Effector memory CD4-positive, alpha-beta T cell (primary cell): Measurements from ENCODE around the gene LGI1.

Source experiments
- DNase-seq, 3 donors: peaks; one replicate each; pipeline ENCODE4 v3.0.0-alpha.2; 2020
- H3K27ac ChIP-seq: 2 replicates; pipeline ENCODE4 v1.7.0; 2013; ENCODE audit warnings: mild to moderate bottlenecking, low read length, moderate library complexity; ENCODE audit not compliant: insufficient read depth, poor library complexity, severe bottlenecking
- H3K27me3 ChIP-seq: replicated peaks from 2 replicates; pipeline ENCODE4 v1.7.0; 2013; ENCODE audit warnings: mild to moderate bottlenecking, low read length; ENCODE audit not compliant: insufficient read depth, control insufficient read depth, poor library complexity, severe bottlenecking
- H3K36me3 ChIP-seq: 2 replicates; pipeline ENCODE4 v1.7.0; 2013; ENCODE audit warnings: mild to moderate bottlenecking, low read length, moderate library complexity; ENCODE audit not compliant: control insufficient read depth, insufficient read depth
- H3K4me1 ChIP-seq: 2 replicates; pipeline ENCODE4 v1.7.0; 2013; ENCODE audit warnings: low read length, mild to moderate bottlenecking; ENCODE audit not compliant: control insufficient read depth, insufficient read depth, poor library complexity, severe bottlenecking
- H3K4me3 ChIP-seq: 2 replicates; pipeline ENCODE4 v1.7.0; 2013; ENCODE audit warnings: low read length, low read depth, mild to moderate bottlenecking; ENCODE audit not compliant: insufficient read depth, poor library complexity, severe bottlenecking
- H3K9me3 ChIP-seq: 2 replicates; pipeline ENCODE4 v1.7.0; 2013; ENCODE audit warnings: mild to moderate bottlenecking, low read length, moderate library complexity; ENCODE audit not compliant: control insufficient read depth

LGI1 gene

DNA sequence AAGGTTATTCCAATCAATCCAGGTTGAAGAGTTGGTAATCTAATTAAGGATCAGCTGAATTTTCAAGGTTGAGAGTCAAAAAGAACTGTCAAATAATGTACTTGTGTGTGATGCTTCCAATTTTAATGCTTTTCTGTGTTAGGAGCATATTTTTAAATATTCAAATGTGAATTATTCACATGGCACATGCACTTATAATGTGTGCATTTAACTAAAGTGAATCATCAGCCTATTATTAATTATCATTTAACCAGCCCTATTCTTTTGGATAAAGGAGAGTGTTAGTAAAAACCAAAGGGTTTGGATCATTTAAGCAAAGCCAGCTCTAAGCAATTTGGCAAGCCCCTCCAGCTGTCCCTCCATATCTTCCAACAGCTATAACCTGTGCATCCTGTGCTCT is 11.2 kb downstream of the LGI1 start:
- Histone ChIP-seq H3K27me3 (peaks cover 4% of the 10 kb centered on the region), H3K4me1 (no peaks in the 10 kb centered on the region), H3K36me3 (no peaks in the 10 kb centered on the region), H3K4me3 (no peak overlapping the region), H3K9me3 (no peaks in the 10 kb centered on the region), H3K27ac (no peak overlapping the region)
- no peak for DNase-seq

DNA sequence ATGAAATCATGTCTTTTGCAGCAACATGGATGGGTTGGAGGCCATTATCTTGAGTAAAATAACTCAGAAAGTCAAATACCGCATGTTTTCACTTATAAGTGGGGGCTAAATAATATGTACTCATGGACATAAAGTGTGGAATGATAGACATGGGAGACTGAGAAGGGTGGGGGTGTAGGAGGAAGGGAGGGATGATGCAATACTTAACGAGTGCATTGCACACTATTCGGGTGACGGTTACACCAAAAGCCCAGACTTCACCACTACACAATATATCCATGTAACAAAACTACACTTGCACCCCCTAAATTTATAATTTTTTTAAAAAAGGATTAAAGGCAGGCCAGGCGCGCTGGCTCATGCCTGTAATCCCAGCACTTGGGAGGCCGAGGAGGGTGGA is 13.6 kb downstream of the LGI1 start:
- no peaks in the 10 kb centered on the region for H3K4me1 ChIP-seq
- DNase-seq = no peak
- H3K36me3 ChIP-seq = no peaks in the 10 kb centered on the region
- H3K27ac ChIP-seq = no peak overlapping the region
- H3K27me3 ChIP-seq = peaks cover 4% of the 10 kb centered on the region
- no peaks in the 10 kb centered on the region for H3K9me3 ChIP-seq
- H3K4me3 ChIP-seq = no peak overlapping the region

DNA sequence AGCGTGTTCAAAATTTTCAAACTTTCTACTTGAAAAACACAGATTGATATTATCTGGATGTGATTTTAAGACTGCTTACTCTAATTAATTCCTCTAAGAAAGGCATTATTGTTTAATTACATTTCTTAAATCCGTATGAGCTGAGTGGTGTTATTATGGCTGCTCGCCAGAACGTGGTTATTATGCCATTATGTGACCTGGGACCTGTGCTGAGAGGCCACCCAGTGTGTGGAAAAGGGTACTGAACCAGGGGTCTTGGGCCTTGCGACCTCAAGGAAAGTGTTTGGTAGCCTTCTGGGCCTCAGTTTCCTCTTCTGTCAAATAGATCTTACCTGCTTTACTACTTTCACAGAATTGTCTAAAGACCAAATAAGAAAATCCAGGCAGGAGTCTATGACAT is 15.4 kb downstream of the LGI1 start:
- Histone ChIP-seq H3K27ac (no peak overlapping the region), H3K36me3 (no peaks in the 10 kb centered on the region), H3K9me3 (no peaks in the 10 kb centered on the region), H3K27me3 (peaks cover 4% of the 10 kb centered on the region), H3K4me3 (no peak overlapping the region), H3K4me1 (no peaks in the 10 kb centered on the region)
- no peak for DNase-seq

DNA sequence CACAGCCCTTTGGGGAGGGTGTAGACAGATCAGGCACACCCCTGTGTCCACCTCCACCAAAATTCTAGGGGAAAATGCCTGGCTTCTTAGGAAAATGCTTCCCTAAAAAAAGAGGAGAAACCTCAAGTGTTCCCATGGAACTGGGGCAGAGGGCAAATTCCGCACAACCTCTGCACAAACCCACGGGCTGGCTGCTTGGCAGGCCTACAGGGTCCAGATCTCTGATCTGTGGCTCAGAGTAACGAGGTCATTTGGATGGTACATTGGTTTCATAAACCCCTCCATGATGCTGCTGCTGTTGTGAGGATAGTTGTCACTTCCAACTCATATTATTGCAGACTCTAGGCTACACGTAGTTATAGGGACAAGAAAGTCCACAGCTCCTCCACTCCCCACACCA is 16.0 kb downstream of the LGI1 start:
- no peaks in the 10 kb centered on the region for H3K9me3 ChIP-seq
- H3K4me3 ChIP-seq = no peak overlapping the region
- H3K4me1 ChIP-seq = no peaks in the 10 kb centered on the region
- H3K27me3 ChIP-seq = peaks cover 4% of the 10 kb centered on the region
- H3K36me3 ChIP-seq = no peaks in the 10 kb centered on the region
- no peak overlapping the region for H3K27ac ChIP-seq
- DNase-seq = no peak

DNA sequence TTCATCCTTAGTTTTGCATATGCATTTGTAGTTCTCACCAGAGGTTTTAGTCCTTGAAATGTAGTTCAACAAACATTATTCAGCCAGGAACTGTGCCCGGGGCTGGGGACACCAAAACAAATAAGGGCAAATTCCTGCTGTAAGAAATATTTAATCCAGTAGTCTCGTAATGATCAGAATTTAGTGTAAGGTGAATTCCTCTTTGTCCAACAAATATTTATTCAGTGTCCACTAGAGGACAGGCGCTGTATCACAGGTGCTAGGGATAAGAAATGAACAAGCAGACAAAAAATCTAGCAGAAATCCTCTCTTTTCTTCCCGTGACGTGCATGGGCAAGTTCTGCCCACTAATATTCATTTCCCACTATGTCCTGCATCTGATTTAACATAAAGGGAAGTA is 17.6 kb downstream of the LGI1 start:
- no peak for DNase-seq
- H3K27ac ChIP-seq = no peak overlapping the region
- no peaks in the 10 kb centered on the region for H3K9me3 ChIP-seq
- no peaks in the 10 kb centered on the region for H3K36me3 ChIP-seq
- no peak overlapping the region for H3K4me3 ChIP-seq
- H3K4me1 ChIP-seq = no peaks in the 10 kb centered on the region
- H3K27me3 ChIP-seq = peaks cover 3% of the 10 kb centered on the region

DNA sequence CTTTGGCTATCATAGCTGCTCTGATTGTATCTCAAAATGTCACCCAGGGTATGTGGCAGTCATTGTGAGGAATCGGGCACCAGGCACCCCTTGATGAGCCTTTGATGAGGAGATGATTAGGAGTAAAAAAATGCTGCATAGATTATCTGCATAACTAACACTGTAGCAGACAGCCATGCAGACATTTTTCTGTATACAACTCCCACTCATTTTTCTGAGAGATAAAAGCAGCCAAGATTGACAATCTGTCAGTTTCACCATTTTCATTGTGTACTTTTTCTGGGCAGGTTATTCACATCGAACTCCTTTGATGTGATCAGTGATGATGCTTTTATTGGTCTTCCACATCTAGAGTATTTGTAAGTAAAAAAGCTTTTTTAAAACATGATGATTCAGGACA is 19.4 kb downstream of the LGI1 start:
- no peaks in the 10 kb centered on the region for H3K9me3 ChIP-seq
- H3K27me3 ChIP-seq = no peaks in the 10 kb centered on the region
- no peaks in the 10 kb centered on the region for H3K36me3 ChIP-seq
- no peak overlapping the region for H3K27ac ChIP-seq
- DNase-seq = no peak
- H3K4me1 ChIP-seq = no peaks in the 10 kb centered on the region
- no peak overlapping the region for H3K4me3 ChIP-seq

DNA sequence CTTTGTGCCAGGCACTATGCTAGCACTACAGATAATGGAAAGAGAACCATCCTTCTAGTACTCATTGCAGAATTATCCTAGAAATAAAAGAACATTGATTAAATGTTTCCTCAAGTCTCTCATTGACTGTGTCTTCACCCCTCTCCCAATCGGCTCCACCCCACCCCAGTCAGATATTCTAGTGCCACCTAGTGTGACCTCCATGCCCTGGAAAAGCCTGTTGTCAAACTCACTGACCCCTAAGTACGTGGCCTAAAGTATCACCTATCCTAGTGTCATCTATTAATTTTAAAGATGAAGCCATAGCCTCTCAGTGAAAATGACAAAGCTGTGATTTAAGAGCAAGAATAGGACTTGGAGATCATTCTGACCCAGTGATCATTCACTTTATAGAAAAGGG is 26.3 kb downstream of the LGI1 start:
- Histone ChIP-seq H3K4me1 (no peaks in the 10 kb centered on the region), H3K27ac (no peak overlapping the region), H3K27me3 (no peaks in the 10 kb centered on the region), H3K36me3 (no peaks in the 10 kb centered on the region), H3K9me3 (no peaks in the 10 kb centered on the region), H3K4me3 (no peak overlapping the region)
- no peak for DNase-seq

DNA sequence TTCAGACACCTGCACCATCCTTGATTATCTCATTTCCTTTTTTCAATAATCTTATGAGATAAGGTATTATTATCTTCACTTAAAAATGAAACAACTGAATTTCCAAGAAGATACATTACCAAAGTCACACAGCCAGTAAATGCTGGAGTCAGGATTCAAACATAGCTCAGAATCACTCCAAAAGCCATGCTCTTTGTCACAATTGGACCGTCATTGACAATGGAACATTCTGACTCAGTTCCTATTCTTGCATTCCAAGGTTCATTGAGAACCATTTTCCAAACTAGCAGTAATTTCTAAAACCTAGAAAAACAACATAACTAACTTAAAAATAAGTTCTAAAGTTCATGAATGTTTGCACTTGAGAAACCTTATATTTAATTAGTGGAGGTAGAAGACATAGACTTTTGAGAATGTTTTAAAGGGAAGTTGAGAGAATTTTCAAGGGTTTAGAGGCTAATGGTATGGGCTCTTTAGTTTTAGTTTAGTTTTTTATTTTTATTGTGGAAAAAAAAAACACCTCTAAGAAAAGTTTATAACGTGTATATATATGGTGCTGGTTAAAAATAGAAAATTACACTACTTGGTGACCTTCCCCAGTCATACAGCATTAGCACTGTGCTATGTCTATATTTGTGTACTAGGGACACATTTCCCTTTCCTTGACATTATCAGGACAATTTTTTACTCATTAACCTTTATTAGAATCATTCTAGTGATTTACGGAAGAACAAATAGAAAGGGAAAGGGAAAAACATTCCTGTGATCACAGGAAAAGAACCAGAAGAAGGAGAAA is 30.9 kb downstream of the LGI1 start:
- Histone ChIP-seq H3K27me3 (no peaks in the 10 kb centered on the region), H3K36me3 (no peaks in the 10 kb centered on the region), H3K27ac (no peak overlapping the region), H3K4me1 (no peaks in the 10 kb centered on the region), H3K9me3 (no peaks in the 10 kb centered on the region), H3K4me3 (no peak overlapping the region)
- DNase-seq = no peak

DNA sequence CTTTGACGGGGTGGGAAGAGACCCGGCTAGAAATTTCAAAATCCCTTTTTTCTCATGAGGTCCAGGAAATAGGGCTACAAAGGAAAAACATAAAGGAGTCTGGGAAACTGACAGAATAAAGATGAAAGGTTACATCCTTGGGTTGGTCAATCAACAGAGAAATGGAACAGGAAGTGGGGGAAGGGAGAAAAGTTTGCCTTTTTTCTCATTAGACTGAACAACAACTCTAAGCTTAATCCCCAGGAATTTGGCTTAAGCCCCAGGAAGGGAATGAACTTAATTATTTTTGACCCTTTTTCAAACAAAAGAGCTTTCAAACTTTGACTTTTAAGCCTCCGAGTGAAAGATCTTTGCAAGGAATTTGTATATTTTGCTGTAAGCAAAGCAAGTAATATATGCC is 32.7 kb downstream of the LGI1 start:
- no peak overlapping the region for H3K4me3 ChIP-seq
- no peaks in the 10 kb centered on the region for H3K27me3 ChIP-seq
- DNase-seq = no peak
- no peaks in the 10 kb centered on the region for H3K36me3 ChIP-seq
- no peaks in the 10 kb centered on the region for H3K4me1 ChIP-seq
- no peaks in the 10 kb centered on the region for H3K9me3 ChIP-seq
- H3K27ac ChIP-seq = no peak overlapping the region

DNA sequence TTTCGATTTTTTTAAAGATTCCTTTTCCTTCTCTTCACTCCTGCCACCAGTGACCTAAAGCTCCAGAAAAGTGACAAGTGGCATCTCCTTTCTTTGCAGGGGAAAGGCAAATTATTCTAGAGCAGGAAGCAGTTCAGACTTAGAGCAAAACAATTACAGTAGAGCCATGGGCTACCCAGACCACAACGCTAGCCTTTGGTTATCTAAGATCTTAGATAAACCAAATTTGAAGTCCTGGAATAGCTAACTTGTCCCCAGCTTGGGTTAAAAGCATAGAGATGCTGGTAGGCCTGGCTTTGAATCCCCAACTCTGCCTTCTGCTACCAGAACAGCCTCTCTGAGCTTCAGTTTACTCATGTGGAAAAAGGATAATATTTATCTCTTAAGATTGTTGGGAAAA is 38.4 kb downstream of the LGI1 start:
- no peaks in the 10 kb centered on the region for H3K36me3 ChIP-seq
- no peaks in the 10 kb centered on the region for H3K27me3 ChIP-seq
- no peak overlapping the region for H3K27ac ChIP-seq
- H3K9me3 ChIP-seq = no peaks in the 10 kb centered on the region
- no peak overlapping the region for H3K4me3 ChIP-seq
- no peaks in the 10 kb centered on the region for H3K4me1 ChIP-seq
- DNase-seq = no peak
